ENCODE measurements around the gene PKP1.

DNA sequence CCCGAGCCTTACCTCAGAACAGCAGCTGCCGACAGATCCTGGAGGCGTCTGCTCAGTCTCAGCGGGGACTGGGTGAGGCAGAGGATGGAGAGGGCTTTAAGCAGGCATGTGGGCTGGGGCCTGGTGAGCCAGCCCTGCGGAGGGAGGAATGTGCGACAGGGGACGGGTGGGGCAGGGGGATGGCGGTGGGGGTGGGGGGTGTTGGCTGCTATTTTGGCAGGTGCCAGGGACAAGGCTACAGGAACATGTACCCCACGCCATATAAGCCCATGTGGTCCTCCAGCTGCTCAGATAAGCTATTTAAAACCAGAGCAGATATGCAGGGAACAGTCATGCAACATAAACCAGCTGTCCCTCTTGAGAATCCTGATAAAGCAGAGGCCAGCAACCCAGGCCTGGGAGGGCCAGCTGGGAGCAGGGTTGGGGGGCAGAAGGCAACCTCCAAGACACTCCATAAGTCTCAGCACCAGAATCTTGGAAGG lies 94.3 kb downstream of the PKP1 start, which contains the start of gene TNNT2:
- TF ChIP-seq, protein P1, sequence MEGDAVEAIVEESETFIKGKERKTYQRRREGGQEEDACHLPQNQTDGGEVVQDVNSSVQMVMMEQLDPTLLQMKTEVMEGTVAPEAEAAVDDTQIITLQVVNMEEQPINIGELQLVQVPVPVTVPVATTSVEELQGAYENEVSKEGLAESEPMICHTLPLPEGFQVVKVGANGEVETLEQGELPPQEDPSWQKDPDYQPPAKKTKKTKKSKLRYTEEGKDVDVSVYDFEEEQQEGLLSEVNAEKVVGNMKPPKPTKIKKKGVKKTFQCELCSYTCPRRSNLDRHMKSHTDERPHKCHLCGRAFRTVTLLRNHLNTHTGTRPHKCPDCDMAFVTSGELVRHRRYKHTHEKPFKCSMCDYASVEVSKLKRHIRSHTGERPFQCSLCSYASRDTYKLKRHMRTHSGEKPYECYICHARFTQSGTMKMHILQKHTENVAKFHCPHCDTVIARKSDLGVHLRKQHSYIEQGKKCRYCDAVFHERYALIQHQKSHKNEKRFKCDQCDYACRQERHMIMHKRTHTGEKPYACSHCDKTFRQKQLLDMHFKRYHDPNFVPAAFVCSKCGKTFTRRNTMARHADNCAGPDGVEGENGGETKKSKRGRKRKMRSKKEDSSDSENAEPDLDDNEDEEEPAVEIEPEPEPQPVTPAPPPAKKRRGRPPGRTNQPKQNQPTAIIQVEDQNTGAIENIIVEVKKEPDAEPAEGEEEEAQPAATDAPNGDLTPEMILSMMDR (optimal IDR thresholded peaks at IDR 0.05 in 1 of 3, IDR thresholded peaks at IDR 0.05 in 1 of 3, conservative IDR thresholded peaks at IDR 0.05 in 1 of 3; ENCODE audit: extremely low read depth in 1 of 3, insufficient read depth in 2 of 3, low read length in 3 of 3) = no peak
- TF ChIP-seq EZH2 (IDR thresholded peaks at IDR 0.05; ENCODE audit: low read length) = no peak
